NCI-H128 (cell line): ENCODE results near the gene AIFM2.
"Not testable (repeated sequence)": the region's sequence is repeated elsewhere in the genome, so short reads cannot be mapped to it uniquely, and the experiment has no call there.

Source experiments
- DNase-seq: peaks from one replicate; lab custom pipeline; 2025; ENCODE audit not compliant: unreplicated experiment; lab: John Stamatoyannopoulos, UW

The AIFM2 gene

DNA sequence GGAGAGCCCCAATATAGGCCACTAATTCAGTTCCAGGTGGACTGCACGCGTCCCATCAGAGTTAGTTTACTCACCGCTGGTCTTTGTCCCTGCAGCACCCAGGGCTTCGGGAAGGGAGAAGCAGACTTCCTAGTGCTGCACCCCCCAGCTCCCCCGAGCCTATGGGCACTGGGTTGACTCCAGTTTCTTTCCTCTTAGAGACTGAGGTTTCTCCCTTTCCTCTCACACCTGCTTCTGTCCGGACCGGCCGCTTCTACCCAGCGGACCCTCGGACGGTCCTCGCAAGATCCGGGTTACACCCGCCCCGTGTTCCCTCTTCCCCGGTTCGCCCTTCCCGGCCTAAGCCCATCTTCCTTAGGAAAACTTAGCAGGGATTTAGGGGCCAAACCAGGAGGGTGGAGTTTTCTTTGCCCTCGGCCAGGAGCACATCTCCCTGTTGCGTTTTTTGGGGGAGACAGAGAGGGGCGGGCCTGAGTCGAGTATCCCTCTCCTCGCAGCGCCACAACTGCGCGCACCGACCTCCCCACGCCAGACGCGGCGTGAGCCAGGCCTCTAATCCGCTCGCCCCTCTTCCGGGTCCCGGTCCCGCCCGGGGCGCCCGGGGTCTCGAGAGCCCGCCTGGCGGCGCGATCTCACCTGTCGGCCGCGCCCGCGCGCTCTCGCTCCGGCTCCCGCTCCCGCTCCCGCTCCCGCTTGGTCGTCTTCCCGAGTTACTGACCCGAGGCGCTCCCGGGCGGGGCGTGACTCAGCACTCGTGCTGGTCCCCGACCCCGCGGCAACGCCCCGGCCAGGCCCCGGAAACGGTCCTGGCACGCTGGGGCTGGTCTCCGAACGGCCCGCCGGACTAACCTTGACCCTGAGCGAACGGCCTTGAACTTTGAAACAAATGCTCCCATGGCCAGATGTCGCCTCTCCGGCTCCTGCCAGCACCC is at the start of gene AIFM2:
AIFM2 (minus strand) TSS at position 728 of the 932 bp plus-strand sequence. CDS start 8,741 bp downstream, outside the sequence.
- DNase-seq: peak; percentile 25

DNA sequence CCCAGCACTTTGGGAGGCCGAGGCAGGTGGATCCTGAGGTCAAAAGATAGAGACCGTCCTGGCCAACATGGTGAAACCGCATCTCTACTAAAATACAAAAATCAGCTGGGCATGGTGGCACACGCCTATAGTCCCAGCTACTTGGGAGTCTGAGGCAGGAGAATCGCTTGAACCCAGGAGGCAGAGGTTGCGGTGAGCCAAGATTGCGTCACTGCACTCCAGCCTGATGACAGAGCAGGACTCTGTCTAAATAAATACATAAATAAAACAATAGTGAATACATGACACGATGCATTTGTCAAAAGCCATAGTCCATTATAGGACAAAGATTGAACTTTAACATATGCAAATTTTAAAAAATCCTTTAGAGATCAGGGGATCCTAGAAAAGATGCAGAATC is 46.6 kb upstream of the AIFM2 start:
- DNase-seq: not testable (repeated sequence)

DNA sequence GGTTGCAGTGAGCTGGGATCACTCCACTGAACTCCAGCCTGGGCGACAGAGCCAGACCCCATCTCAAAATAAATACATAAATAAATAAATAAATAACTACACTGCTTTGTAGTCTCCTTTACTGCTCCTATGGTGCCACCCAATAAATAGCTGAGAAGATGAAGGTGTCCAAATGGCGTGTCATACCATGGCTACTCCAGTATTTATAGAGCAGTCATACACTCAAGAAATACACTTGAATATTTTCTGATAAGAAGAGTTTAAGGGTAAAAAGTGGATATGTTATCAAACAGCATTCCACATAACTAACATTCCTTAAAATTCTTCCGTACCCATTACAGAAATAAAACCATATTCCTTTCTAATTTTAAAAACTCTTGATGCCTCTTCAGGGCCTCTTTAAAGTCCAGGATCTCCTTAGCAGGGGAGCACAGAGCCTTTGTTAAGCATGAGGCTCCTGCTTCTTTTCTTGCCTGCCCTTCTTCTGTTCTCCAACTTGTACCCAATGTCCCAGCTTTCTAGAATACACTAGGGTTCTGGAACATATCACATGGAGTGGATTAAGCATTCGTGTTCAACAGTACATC is 45.6 kb upstream of the AIFM2 start:
- no peak for DNase-seq

DNA sequence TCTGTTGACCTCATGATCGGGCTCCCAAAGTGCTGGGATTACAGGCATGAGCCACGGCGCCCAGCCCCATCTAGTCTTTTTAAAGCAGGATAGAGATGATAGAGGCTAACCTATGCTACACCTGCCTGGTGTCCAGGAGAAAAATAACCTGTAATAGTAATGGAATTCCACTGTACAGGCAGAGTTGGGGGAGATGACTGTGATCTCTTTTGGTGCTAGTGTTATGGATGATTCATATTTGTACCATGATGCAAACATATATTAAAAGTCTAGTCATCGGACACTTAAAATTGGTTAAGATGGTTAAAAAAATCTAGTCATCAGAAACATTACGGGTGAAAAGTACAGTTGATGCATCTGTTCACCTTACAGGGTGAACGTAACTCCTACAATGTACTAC is 43.8 kb upstream of the AIFM2 start:
- DNase-seq: no peak

DNA sequence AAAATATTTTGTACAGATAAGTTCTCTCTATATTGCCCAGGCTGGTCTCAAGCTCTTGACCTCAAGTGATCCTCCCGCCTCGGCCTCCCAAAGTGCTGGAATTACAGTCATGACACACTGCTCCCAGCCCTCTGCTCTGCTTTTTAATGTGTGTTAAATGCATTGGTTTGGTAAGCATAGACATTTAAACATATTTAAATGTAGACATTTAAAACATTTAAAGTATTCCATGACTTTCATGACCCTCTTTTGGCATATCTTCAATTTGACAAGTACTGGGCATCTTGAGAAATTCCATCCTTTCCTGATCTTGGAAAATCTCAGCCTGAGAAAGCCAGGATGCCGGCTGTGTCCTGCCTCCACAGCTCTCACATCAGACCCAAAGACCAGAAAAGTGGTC is 42.9 kb upstream of the AIFM2 start:
- no peak for DNase-seq

DNA sequence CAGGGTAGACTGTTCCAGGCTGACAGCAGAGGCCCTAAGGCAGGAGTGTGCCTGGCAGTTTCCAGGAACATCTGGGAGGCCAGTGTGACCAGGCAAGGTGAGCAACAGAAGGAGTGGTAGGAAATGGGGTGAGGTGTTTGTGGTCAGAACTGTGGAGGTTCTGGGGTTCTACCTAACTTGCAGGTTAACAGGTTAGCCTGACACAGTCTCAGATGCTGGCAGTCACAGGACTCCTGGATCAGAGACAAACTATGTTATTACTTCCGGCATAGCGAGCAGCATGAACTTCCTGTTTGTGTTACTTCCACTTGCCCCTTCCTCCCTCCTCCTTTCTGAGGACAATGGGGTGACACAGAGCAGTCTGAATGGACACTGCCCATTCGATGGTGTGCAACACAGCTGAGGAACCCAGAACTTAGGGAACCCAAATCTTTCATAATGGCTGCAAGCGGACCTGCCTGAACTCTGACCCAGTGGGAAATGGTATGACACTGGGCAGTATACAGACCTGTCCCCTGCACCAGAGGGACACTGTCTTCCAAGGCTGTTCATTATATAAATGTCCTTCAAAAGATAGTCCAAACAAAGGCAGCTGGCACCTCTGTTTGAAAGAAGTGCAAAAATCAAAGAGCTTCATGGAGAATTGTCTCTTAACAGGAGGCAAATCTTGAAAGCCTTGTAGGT is 41.6 kb upstream of the AIFM2 start:
- DNase-seq: no peak

DNA sequence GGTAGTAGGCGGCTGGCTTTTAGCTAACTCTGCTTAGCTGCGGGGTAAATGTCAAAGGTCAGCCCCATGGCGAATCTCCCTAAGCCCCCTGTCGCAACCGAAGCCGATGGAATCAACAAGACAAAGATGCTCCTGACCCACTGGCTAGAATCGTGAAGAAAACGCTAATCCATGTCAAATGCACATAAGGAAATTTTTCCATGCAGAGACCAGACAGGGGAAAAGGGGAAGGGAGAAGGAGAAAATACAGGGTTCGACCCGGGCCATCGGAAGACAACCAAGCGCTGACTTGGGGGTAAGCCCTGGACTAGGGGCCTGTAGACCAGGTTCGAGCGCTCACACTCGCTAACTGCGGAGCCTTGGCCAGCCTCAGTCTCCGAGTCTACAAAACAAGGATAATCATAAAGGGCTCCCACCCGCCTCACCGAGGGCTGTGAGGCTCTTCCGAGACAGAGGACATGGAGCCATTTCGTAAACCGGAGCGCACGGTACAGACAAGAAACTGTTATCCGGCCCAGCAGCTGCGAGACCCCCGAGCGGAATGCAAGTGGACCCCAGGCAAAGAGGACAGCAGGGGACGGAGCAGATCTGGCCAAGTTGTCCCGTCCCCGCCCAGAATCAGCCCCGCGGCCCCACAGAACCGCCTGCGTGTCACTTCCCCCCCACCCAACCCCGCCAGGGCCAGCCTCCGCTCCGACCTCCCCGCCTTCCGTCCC is 37.2 kb upstream of the AIFM2 start:
- DNase-seq: no peak

DNA sequence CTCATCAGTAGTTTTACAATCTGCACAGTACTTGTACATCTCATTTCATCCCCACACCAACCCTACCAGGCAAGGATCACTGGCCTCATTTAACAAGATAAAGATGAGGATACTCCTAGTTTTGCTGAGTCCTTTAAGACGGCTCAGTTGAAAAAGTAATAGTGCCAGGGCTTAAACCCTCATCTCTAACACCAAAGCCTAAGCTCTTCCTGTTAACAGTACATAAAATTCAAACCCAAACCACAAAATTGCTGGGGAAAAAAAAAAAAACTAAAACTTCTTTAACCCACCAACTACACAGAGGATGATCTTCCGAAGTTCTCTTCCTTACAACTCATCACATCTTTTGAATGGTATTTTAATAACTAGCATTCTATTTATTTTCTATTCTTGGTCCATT is 36.4 kb upstream of the AIFM2 start:
- no peak for DNase-seq

DNA sequence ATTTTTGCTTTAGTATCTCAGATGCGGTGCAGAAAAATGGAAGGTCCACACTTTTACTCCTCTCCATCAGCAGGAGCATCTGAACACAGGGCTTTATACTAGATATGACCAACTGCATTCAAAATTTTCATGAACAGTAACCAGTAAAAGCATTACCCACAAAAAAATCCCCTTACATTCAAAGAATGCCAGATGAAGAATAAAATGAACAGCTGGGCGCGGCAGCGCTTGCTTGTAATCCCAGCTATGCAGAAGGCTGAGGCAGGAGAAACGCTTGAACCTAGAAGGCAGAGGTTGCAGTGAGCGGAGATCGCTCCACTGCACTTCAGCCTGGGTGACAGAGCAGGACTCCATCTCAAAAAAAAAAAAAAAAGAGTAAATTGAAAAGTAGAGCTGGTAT is 34.6 kb upstream of the AIFM2 start:
- DNase-seq: no peak

DNA sequence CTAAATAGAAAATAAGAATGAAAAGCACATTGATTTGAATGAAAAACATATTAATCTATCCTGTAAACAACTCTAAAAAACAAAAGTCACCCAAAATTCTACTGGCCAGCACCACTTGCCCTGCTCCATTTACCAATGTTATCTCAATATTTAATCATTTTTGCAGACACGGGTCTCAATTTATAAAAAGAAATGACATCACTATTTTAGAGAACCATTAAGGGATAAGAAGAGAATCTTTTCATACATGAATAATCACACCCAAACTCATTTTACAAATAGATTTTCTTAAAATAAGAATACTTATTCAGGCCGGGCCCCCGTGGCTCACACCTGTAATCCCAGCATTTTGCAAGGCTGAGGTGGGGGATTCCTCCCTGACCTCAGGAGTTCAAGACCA is 33.8 kb upstream of the AIFM2 start:
- no peak for DNase-seq

DNA sequence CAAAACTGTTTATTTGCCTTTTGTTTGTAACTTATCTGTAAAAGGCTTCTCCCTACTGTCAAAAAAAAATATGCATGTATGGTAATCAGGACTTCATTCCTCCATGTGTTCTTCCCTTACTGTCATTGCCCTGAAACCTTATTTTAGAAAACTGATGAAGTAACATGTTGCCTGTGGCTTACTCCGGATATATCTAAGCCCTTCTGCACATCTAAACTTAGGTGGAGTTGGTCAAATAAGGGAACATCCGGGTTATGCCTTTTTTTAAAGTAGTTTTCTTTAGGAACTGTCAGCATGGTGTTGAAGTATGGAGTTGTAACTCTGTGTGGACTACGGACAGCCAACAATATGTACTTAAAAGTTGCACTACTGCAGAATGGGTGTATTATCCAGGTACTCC is 31.5 kb upstream of the AIFM2 start:
- DNase-seq: no peak

DNA sequence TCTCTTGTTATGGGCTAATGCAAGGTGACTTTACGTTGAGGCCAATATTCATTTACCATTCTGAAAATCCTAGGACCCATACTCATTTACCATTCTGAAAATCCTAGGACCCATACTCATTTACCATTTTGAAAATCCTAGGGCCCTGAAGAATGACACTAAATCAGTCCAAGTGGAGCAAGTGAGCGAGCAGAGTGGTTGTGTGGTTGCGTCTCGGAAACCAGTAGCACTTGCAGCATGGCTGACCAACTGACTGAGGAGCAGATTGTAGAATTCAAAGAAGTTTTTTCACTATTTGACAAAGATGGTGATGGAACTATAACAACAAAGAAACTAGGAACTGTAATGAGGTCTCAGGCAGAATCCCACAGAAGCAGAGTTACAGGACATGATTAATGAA is 30.8 kb upstream of the AIFM2 start:
- no peak for DNase-seq

DNA sequence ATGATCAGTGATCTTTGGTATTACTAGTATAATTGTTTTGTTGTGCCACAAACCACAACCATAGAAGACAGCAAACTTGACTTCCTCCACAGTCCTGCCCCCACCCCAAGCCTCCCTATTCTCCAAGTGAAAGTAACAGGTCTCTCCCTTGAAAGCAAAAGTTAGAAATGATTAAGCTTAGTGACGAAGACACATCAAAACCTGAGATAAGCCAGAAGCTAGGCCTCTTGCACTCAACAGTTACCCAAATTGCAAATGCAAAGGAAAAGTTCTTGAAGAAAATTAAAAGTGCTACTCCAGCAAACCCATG is 30.2 kb upstream of the AIFM2 start:
- DNase-seq: no peak

DNA sequence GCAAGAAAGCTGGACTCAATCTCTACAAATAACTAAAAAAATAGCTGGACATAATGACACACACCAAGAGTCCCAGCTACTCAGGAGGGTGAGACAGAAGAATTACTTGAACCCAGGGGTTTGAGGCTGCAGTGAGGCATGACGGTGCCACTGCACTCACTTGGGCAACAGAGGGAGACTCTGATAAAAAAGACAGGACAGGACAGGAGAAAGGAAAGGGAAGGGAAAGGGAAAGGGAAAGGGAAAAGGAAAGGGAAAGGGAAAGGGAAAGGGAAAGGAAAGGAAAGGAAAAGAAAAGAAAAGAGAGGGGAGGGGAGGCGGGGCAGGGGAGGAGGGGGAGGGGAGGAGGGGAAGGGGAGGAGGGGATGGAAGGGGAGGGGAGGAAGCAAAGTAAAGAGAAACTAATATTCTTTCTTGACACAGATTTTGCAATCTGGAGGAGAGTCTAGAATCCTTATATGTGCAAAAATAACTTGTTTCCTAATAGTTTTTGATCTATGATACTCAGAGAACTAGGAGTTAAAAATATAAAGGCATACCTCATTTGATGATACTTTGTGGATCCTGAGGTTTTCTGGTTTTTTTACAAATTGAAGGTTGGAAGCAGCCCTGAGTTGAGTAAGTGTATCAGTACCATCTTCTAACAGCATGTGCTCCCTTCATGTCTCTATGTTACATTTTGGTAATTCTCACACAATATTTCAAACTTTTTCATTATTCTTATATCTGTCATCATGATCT is 29.7 kb upstream of the AIFM2 start:
- DNase-seq: no peak

DNA sequence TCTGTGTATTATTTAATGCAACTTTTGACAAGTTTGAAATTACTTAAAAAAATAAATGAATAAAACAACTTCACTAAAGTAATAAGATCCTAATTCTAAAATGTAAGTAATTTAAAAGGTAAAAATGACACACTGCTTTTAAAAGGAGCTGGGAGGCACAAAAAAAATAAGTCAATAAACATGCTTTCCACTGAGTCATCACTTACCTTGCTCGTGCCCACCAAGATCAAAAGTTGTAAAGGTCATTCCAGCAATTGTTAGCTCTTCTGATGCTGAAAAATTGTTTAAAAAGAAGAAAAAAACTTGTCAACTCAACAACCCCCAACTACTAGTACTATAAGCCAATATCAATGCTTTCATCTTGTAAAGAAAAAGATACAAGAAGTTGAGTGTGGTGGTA is 28.2 kb upstream of the AIFM2 start:
- no peak for DNase-seq

DNA sequence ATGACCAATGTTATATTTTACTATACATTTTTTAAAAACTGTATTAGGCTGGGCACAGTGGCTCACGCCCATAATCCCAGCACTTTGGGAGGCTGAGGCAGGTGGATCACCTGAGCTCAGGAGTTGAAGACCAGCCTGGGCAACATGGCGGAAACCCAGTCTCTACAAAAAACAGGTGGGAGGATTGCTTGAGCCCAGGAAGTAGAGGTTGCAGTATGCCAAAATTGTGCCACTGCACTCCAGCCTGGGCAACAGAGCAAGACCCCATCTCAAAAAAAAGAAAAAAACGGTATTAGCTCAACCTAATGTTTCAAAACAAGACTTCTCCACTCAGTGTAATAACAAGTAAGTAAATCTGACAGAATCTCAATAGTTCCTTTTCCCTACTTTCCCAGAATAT is 26.7 kb upstream of the AIFM2 start:
- not testable (repeated sequence) for DNase-seq

DNA sequence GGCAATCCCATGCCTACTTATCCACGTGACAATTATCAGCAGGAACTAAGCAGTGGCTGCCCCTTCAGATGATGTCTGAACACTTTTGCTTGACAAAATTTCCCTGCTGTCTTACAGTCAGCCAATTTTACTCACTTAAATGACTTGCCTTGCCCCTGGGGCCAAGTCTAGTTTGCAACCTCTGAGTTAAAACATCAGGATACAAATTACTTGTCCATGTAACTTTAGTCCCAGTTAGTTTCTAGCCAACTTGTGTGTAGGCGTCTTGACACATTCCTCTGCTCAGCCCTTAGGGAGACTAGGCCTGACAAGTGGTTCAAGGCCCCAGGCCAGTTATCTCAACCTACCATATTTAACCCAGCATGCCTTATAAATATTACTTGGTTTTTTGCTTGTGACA is 25.5 kb upstream of the AIFM2 start:
- no peak for DNase-seq

DNA sequence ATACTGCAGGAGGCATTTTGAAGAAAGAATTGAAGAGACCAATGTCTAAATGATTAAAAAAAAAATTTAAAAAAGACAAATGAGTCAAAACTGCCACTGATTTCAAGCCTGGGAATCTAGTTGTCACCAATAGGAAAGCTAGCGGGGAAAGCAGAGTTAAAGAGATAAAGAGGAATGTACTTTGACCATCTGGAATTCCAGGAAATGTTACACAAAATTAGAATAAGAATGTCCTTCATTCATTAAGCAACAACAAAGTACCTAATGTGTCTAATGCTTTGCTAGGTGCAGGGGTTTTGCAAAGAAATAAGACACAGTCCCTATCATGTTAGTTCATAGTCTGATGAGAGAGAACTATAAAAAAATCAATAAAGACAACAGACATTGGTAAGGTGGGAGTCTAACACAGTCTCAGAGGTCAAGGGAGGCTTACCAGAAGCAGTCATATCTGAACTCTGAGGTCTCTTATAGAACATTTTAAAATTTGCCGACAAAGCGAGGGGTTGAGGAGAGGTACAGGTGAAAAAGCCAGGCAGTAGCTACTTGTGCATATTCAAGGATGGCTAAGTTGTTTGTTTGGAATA is 22.7 kb upstream of the AIFM2 start:
- DNase-seq: no peak

DNA sequence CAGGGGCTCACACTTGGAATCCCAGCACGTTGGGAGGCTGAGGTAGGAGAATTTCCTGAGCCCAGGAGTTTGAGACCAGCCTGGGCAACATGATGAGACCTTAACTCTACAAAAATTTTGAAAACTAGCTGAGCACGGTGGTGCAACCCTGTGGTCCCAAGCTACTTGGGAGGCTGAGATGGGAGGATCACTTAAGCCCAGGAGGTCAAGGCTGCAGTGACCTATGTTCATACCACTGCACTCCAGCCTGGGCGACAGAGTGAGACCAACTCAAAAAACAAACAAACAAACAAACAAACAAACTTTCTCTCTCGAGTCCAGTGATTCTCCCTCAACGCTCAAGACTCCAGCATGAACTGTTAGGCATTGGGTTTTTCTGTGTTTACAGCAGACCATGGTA is 15.9 kb upstream of the AIFM2 start:
- DNase-seq: no peak

DNA sequence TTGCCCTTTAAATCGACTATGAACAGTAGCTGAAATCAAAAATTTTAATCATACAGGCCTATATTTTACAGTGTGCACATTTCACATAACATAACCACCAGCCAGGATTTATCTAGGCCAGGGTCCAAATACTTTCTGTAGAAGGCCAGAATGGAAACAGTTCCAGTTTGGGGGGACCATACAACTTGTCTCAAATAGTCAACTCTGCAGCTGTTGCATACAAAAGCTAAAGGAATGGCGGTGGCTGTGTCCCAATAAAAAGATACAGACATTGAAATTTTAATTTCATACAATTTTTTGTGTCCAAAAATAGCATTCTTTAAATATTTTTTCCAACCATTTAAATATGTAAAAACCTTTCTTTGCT is 14.6 kb upstream of the AIFM2 start:
- DNase-seq: no peak
